ENCODE results near the gene PPP1R3C.

The PPP1R3C gene

DNA sequence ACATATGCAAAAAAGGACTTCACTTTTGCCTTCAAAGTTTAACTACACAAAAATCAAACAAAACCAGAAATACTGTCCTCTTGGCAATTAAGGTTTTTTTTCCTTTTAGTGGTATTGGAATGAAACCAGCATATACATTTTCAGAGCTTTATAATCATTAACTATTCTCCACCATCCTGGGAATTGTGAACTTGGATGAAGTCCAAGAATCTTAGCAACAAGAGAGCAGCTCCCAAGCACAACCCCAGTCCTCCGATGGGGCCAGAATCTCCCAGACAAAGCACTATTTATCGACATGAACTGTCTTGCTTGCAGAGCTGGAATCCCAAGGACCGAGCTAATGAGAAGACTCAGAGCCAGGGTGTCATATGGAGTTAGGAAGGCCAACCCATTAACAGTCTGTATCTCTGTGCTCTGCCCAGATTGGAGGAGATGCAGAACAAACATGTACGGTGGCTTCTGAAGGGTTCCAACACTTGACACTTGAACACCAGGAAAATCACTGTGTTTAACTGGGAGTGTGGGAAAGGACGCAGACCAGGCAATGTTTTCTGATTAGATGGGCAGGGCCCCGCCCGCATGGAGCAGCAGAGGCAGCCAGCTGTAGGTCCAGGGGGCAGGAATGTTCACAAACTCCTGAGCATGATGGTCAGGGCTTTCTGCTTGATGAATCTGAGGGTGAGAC lies 35.5 kb downstream of the PPP1R3C start:
- DNase-seq: no peak

GRCh38 chr10:91596825-91597196 lies 36.1 kb downstream of the PPP1R3C start:
- DNase-seq: no peak

GRCh38 chr10:91593834-91594233 lies 39.0 kb downstream of the PPP1R3C start:
- DNase-seq: no peak

GRCh38 chr10:91593366-91593765 lies 39.5 kb downstream of the PPP1R3C start:
- DNase-seq: no peak

- DNase-seq: no peak
Observed at GRCh38 chr10:91592266-91592975, 40.5 kb downstream of the PPP1R3C start.

- no peak for DNase-seq
Observed at GRCh38 chr10:91591797-91592174, 41.1 kb downstream of the PPP1R3C start.

GRCh38 chr10:91590904-91591796 lies 41.7 kb downstream of the PPP1R3C start:
- no peak for DNase-seq

DNA sequence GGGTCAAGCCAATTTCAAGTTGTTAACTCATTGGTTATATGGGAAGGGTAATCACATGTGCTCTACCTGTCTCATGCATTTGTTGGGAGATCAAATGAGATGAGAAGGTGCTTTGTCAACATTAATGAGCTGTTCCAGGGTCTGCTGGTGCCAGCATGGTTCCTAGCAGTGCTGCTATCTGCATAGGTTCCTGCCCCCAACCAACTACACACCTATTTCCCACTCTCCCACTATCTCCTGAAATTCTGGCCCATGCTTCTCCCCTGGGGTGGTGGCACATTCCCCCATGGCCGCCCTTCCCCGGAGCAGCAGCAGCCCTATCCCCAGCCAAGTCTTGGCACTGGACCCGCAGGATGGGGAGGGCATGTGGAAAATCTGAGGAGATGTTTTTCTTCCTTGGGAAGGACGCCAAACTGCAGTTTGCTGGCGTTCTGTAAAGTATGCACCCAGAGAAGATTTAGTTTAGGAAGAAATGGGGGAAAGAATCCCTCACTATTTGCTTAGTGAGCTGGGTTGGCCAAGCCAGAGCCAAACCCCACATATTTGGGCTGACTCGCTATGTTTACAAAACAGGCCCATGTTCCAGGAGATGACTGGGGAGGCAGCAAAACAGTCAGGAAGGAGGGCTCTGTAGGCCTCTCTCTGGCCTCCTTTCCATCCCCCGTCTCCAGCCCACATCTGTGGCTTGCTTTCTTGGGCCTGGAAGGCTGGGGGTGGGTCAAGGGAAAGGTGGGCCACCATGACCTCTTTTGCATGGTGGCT lies 42.5 kb downstream of the PPP1R3C start:
- DNase-seq: no peak

GRCh38 chr10:91589658-91590035 lies 43.2 kb downstream of the PPP1R3C start:
- no peak for DNase-seq

DNA sequence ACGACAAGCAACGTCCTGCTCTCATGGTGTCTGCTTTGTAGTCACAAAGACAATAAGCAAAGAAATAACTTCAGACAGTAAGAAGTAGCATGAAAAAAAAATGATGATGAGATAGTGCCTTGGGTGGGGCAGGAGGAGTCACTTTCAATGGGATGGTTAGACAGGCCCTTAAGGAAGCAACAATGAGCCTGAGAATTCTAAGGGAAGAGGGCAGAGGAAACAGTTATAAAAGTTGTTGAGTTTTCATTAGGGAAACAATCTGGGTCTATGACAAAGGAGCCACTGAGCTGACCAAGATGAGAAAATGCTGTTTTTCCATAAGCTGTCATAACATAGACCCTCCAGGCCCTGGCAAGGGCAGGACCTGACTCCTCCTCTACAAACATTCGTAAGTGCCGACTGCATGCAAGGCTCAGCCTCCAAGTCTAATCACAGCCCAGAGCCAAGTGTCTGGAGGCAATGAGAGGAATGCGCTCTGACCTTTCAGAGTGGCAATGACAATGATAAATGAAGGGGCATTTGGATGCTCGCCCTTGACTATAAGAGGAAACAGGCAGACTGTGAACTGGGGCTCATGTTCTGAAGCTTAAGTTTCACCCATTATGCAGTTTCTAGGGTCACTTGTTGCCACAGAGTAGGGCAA lies 43.7 kb downstream of the PPP1R3C start:
- no peak for DNase-seq

- no peak for DNase-seq
Observed at GRCh38 chr10:91587710-91588638, 44.9 kb downstream of the PPP1R3C start.

- DNase-seq: no peak
Observed at GRCh38 chr10:91582153-91582554, 50.7 kb downstream of the PPP1R3C start.

DNA sequence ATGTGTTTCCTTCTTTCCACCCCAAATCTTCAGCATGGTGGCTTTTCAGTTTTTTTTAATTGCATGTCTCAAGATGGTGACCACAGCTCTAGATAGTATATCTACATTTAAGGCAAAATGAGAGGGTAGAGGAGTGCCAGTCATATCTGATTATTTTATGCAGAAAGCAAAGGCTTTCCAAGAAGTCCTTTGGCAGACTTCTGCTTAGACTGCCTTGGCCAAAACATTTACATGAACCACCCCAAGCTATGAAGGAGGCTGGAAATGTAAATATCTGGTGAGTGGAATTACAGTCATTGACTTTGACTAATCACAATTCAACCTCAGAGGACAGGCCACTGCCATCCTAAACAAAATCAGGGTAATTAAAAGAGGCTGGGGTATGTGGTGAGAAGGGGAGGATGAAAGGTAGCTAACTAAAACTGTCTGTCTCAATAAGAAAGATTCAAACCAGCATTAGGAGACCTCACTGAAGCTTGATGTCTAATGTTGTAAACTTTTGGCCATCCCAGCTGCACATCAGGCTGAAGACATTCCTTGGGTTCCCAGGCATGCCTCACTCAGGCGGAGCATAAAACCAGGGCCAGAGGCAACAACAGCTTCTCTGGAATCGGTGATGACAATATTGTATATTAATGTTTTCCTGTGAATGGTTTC lies 53.4 kb downstream of the PPP1R3C start:
- DNase-seq: no peak
